Spinal cord (tissue), 10 donors: ENCODE results near the gene TBX2. TPM values are rescaled to one million over a fixed set of nuclear protein-coding genes. Genes with fewer than 3 reads are reported as not detected.
"Not testable (repeated sequence)": the region's sequence is repeated elsewhere in the genome, so short reads cannot be mapped to it uniquely, and the experiment has no call there.

Experiments used
- DNase-seq, 6 donors: peaks; one replicate each; pipeline versions ENCODE4 v3.0.0 to v3.0.0-alpha.2; 2013 to 2015; ENCODE audit warnings: low spot score in 6 of 6, low read depth in 4 of 6
- H3K27ac ChIP-seq: one replicate; pipeline ENCODE4 v1.5.1; 2013; ENCODE audit warnings: low read depth, low read length, control low read depth
- H3K27me3 ChIP-seq: one replicate; pipeline ENCODE4 v1.6.1; 2013; ENCODE audit warnings: low read length; ENCODE audit not compliant: control insufficient read depth, insufficient read depth
- H3K36me3 ChIP-seq: one replicate; pipeline ENCODE4 v1.6.1; 2013; ENCODE audit warnings: low read length; ENCODE audit not compliant: control insufficient read depth, insufficient read depth
- H3K4me1 ChIP-seq: one replicate; pipeline ENCODE4 v1.6.1; 2013; ENCODE audit warnings: low read length; ENCODE audit not compliant: control insufficient read depth, insufficient read depth
- H3K4me3 ChIP-seq: one replicate; pipeline ENCODE4 v1.5.1; 2013; ENCODE audit warnings: low read depth, low read length, control low read depth
- H3K9me3 ChIP-seq: one replicate; pipeline ENCODE4 v1.6.1; 2013; ENCODE audit warnings: low read length; ENCODE audit not compliant: control insufficient read depth, insufficient read depth
- WGBS: methylation state at CpG from one replicate; pipeline ENCODE4 v1.1.5; 2013; ENCODE audit warnings: missing lambda C conversion rate; ENCODE audit not compliant: insufficient coverage; 5-methylcytosine and 5-hydroxymethylcytosine counted together
- polyA plus RNA-seq, 2 donors: library from polyadenylated mRNA; unstranded; fragments of 120-200 nt; gene quantifications; one replicate each; pipeline ENCODE4 v1.2.1, GENCODE V29; 2013; ENCODE audit not compliant: insufficient read length in 2 of 2
- total RNA-seq, 2 donors: library from RNA; depleted of rRNA in 1 of 2; stranded (reverse); fragments of 120-200 nt in 1 of 2; fragments of >200 nt in 1 of 2; gene quantifications; one replicate each; pipeline versions ENCODE4 v1.2.3 to v1.2.4, GENCODE V29; 2013 to 2014
- donor health status: healthy.

TBX2 gene
- total and polyA plus RNA-seq, 4 donors: 4.0 to 13.1 (median 10.3) TPM

DNA sequence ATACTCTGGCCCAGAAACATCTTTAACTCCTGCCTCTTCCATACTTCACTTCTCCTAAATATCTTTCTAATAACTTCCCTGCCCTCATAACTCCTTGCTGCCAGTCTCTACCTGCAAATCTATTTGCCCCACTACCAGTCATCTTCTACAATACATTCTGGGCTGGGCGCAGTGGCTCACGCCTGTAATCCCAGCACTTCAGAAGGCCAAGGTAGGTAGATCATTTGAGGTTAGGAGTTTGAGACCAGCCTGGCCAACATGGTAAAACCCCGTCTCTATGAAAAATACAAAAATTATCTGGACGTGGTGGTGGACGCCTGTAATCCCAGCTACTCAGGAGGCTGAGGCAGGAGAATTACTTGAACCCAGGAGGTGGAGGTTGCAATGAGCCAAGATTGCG, 41.9 kb downstream of the TBX2 start:
- H3K4me3 ChIP-seq, H3K4me1 ChIP-seq, H3K36me3 ChIP-seq, H3K27ac ChIP-seq, H3K9me3 ChIP-seq, H3K27me3 ChIP-seq, DNase-seq: not testable (repeated sequence)
- no CpG with 5 or more reads among the region's 6 CpGs for WGBS

DNA sequence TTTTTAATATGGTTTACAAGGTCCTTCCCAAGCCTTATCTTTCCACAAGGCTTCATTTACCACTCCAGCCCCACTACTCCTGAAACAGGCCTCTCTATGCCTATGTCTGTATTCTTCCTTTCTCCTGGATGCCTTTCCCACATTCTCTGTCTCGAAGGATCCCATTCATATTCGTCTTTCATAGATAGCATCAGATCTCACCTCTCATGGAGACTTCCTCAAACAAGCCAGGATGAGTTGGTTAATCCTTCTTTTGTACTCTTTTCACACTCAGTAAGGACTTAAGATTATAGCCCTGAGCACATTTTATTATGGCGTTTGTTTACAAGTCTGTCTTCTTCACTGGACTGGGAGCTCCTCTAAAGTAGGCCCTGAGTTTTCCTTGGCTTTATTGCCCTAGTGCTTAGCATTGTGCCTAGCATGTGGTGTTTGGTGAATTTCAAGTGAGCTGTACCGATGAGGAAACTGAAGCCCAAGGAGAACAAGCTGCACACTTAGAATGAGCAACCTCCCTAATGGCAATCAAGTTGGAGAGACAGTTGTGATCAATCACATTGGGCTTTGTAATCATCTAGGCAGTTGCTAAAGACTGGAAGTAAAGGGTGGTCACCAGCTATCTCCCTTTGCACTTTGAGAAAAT, 42.6 kb downstream of the TBX2 start:
- no peak for DNase-seq
- 73% methylated on average over 4 of the region's 4 CpGs for WGBS

DNA sequence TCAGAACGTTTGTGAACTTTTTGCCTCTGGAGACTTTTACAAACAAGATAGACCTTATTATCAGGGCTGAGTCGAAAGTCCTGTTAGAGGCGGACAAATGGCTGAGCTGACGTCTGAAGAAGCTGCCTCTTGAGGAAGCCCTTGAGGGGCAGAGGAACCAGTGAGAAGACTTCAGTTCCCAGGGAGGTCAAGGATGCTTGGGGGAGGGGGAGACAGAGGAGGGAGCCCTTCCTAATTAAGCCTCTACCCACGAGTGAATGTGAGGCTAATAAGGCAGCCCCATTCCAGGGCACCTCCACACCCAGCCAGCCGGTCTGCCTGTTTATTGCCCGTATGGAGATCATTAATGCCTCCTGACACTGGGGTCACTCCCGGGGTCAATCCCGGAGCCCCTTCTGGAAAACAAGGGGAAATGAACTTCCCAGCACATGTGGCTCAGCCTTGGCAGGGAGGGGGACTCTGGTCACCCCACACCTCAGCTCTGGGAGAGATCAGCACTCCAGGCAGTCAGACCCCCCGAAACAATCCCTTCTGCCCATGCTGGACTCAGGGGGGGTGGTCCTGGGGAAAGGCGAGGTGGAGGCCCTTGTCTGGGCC, 43.3 kb downstream of the TBX2 start:
- Histone ChIP-seq H3K27me3 (peaks cover 8% of the 10 kb centered on the region), H3K36me3 (no peaks in the 10 kb centered on the region), H3K9me3 (peaks cover under 1% of the 10 kb centered on the region), H3K27ac (no peak overlapping the region), H3K4me3 (no peak overlapping the region), H3K4me1 (no peaks in the 10 kb centered on the region)
- no peak for DNase-seq
- WGBS: 67% methylated on average over 7 of the region's 11 CpGs

More for the DNA sequence above, 42.6 kb downstream of the TBX2 start:
- Histone ChIP-seq H3K27ac (no peak overlapping the region), H3K9me3 (peaks cover 3% of the 10 kb centered on the region), H3K36me3 (no peaks in the 10 kb centered on the region), H3K4me1 (no peaks in the 10 kb centered on the region), H3K4me3 (no peak overlapping the region), H3K27me3 (peaks cover 4% of the 10 kb centered on the region)

DNA sequence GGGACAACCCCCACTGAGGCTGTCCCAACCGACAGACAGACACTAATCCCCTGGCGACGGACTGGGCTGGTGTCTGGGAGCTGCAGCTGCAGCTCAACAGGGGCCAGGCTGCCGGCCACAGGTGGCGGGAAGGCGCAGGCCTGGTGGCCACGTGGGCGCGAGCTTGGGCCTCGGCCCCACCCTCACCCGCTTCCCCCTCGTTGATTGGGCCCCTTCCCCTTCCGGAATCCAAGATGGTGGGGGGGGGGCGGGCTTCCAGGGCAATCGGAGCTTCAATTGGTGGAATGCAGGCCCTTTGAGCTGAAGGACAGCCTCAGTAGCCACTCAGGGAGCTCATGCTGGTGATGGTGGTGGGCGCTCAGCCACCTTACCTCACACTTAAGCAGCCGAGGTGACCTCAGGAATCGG, 43.8 kb downstream of the TBX2 start:
- H3K4me1 ChIP-seq: no peaks in the 10 kb centered on the region
- H3K27me3 ChIP-seq: peaks cover 13% of the 10 kb centered on the region
- no peak overlapping the region for H3K4me3 ChIP-seq
- no peak overlapping the region for H3K27ac ChIP-seq
- no peaks in the 10 kb centered on the region for H3K9me3 ChIP-seq
- 70% methylated on average over 9 of the region's 18 CpGs for WGBS
- no peak for DNase-seq
- H3K36me3 ChIP-seq: no peaks in the 10 kb centered on the region

GRCh38 chr17:61444075-61444474, 44.4 kb downstream of the TBX2 start:
- 78% methylated on average over 13 of the region's 13 CpGs for WGBS
- H3K9me3 ChIP-seq: no peaks in the 10 kb centered on the region
- no peak overlapping the region for H3K27ac ChIP-seq
- H3K36me3 ChIP-seq: no peaks in the 10 kb centered on the region
- H3K4me1 ChIP-seq: no peaks in the 10 kb centered on the region
- DNase-seq: no peak
- no peak overlapping the region for H3K4me3 ChIP-seq
- peaks cover 16% of the 10 kb centered on the region for H3K27me3 ChIP-seq

DNA sequence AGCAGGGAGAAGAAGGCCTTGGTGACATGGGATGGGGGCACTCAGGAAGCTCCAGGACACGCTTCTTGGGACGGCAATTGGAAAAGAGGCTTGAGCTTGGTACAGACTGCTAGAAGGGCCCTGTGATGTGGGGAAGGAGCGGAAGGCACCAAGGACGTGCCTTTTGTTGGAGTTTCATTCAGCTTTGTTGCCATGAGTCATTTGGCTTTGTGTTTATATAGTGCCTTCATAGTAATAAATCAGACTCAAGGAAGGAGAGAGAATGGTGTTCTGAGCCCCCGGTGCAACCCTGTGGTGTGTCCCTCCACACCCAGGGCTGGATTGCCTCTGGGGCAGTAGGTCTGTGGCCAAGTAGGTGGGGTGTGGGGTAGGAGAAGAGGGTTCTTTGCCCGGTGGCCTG, 45.2 kb downstream of the TBX2 start:
- no peak for DNase-seq
- Histone ChIP-seq H3K4me3 (no peak overlapping the region), H3K36me3 (no peaks in the 10 kb centered on the region), H3K27me3 (peaks cover 18% of the 10 kb centered on the region), H3K4me1 (no peaks in the 10 kb centered on the region), H3K9me3 (no peaks in the 10 kb centered on the region), H3K27ac (no peak overlapping the region)
- WGBS: 36% methylated on average over 5 of the region's 6 CpGs

DNA sequence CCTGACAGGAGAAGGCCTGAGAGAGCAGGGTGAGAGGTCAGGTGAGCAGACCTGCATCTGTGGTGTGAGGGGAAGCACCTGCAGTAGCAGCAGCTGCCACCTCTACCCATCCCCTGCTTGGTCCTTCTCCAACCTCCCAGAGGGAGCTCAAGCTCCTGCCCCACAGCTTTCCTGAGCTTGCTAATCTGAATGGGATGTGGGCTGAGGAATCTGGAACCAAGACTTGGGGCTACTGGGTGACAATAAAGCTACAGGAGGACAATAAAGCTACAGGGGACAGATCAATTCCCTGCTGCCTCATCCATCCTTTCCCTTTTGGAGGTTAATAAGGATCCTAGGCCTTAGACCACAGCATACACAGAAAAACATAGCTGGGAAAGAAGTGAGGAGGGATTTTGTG, 47.7 kb downstream of the TBX2 start:
- Histone ChIP-seq H3K4me1 (peaks cover 10% of the 10 kb centered on the region), H3K36me3 (no peaks in the 10 kb centered on the region), H3K4me3 (no peak overlapping the region), H3K9me3 (no peaks in the 10 kb centered on the region), H3K27ac (no peak overlapping the region), H3K27me3 (peaks cover 43% of the 10 kb centered on the region)
- DNase-seq: no peak

DNA sequence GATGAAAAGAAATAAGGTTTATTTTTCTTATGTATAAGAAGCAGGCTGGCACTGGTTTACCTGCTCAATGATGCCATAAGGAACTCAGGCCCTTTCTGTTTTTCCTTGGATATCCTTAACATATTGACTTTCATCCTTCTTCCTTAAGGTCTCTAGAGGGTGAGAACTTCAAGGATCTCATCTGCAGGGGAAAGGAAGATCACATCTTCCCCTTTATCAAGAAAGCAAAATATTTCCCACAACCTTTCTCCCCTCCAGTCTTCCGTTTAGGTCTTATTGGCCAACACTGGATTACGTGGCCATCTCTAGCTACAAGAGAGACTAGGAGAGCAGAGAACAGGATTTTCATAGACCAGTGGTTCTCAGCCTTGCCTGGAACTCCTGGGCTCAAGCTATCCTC, 48.4 kb downstream of the TBX2 start:
- no peak for DNase-seq
- Histone ChIP-seq H3K36me3 (no peaks in the 10 kb centered on the region), H3K9me3 (no peaks in the 10 kb centered on the region), H3K27me3 (peaks cover 50% of the 10 kb centered on the region), H3K27ac (no peak overlapping the region), H3K4me1 (peaks cover 15% of the 10 kb centered on the region), H3K4me3 (no peak overlapping the region)
- 95% methylated on average over 2 of the region's 2 CpGs for WGBS

DNA sequence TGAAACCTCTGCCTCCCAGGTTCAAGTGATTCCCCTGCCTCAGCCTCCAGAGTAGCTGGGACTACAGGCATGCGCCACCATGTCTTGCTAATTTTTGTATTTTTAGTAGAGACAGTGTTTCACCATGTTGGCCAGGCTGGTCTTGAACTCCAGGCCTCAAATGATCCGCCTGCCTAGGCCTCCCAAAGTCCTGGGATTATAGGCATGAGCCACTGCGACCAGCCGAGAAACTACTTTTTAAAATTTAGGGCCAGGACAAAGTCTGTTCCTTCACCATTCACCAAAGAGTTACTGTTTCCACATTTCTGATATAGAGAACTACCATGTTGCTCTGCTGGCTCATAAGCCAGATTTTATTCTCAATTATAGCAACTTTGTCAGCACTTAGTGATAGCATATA, 49.5 kb downstream of the TBX2 start:
- WGBS: 88% methylated on average over 4 of the region's 4 CpGs
- H3K4me3 ChIP-seq, H3K36me3 ChIP-seq, H3K27ac ChIP-seq, DNase-seq, H3K9me3 ChIP-seq: not testable (repeated sequence)
- Histone ChIP-seq H3K4me1 (peaks cover 16% of the 10 kb centered on the region), H3K27me3 (peaks cover 60% of the 10 kb centered on the region)
